Stomach (tissue), 4 donors: ENCODE data around the gene KIRREL3.

Experiments
- EP300 ChIP-seq: sonication (generic); formaldehyde crosslinking; IDR thresholded peaks from one replicate; pipeline ENCODE4 v1.6.1; 2017; ENCODE audit warnings: antibody characterized with exemption
- POLR2A ChIP-seq, 4 donors: fragments of 450-650 bp; IDR thresholded peaks; one replicate each; pipeline ENCODE4 v1.6.1; 2016; ENCODE audit warnings: antibody characterized with exemption in 4 of 4, control low read depth in 2 of 4, mild to moderate bottlenecking in 1 of 4, moderate library complexity in 1 of 4
- POLR2AphosphoS5 ChIP-seq, 3 donors: sonication (generic); formaldehyde crosslinking; IDR thresholded peaks; one replicate each; pipeline ENCODE4 v1.6.1; 2016; ENCODE audit warnings: antibody characterized with exemption in 3 of 3
- TF ChIP-seq, protein P1 (sequence below), 7 experiments: fragments of 450-650 bp in 4 of 7; fragments of 200-600 bp in 3 of 7; sonication (generic) in 3 of 7; IDR thresholded peaks; one replicate each; pipeline ENCODE4 v1.5.1; 2016 to 2019; ENCODE audit warnings: antibody characterized with exemption in 7 of 7, control low read depth in 2 of 7, mild to moderate bottlenecking in 1 of 7

GRCh38 chr11:126884594-126884993 lies 116.0 kb downstream of the KIRREL3 start:
- TF ChIP-seq, protein P1, sequence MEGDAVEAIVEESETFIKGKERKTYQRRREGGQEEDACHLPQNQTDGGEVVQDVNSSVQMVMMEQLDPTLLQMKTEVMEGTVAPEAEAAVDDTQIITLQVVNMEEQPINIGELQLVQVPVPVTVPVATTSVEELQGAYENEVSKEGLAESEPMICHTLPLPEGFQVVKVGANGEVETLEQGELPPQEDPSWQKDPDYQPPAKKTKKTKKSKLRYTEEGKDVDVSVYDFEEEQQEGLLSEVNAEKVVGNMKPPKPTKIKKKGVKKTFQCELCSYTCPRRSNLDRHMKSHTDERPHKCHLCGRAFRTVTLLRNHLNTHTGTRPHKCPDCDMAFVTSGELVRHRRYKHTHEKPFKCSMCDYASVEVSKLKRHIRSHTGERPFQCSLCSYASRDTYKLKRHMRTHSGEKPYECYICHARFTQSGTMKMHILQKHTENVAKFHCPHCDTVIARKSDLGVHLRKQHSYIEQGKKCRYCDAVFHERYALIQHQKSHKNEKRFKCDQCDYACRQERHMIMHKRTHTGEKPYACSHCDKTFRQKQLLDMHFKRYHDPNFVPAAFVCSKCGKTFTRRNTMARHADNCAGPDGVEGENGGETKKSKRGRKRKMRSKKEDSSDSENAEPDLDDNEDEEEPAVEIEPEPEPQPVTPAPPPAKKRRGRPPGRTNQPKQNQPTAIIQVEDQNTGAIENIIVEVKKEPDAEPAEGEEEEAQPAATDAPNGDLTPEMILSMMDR (IDR thresholded peaks at IDR 0.05): no peak
- TF ChIP-seq POLR2AphosphoS5 (IDR thresholded peaks at IDR 0.05) (no peak), POLR2A (IDR thresholded peaks at IDR 0.05) (no peak), EP300 (no peak)
